ENCODE measurements around the gene TEPSIN. TPM values are rescaled to one million over a fixed set of nuclear protein-coding genes. Genes with fewer than 3 reads are reported as not detected.

The TEPSIN gene
- total and polyA plus RNA-seq, 9 donors: 2.5 to 30.2 (median 24.5) TPM

GRCh38 chr17:81273698-81274470, 35.0 kb upstream of the TEPSIN start:
- Histone ChIP-seq H3K4me3 (no peak overlapping the region), H3K9me3 (no peaks in the 10 kb centered on the region), H3K27ac (no peak overlapping the region), H3K27me3 (no peaks in the 10 kb centered on the region), H3K36me3 (no peaks in the 10 kb centered on the region), H3K4me1 (ENCODE audit: insufficient read depth) (peaks cover 9% of the 10 kb centered on the region)
- TF ChIP-seq EP300 (IDR thresholded peaks at IDR 0.05): no peak
- TF ChIP-seq CTCF (IDR thresholded peaks at IDR 0.05): no peak
- TF ChIP-seq POLR2A (IDR thresholded peaks at IDR 0.05): no peak
- WGBS, 3 donors: 93 to 94% (median 93%) methylated on average over 31 of the region's 31 CpGs
- intact Hi-C loops (cut with DNase I): no loop called here
- DNase-seq: no peak

- no peaks in the 10 kb centered on the region for H3K36me3 ChIP-seq
- no peaks in the 10 kb centered on the region for H3K9me3 ChIP-seq
- H3K4me1 ChIP-seq (ENCODE audit: insufficient read depth): peaks cover 4% of the 10 kb centered on the region
- H3K4me3 ChIP-seq: no peak overlapping the region
- no peak overlapping the region for H3K27ac ChIP-seq
- intact Hi-C loops (cut with DNase I): no loop called here
- 89 to 92% (median 91%) methylated on average over 12 of the region's 12 CpGs for WGBS, 3 donors
- TF ChIP-seq CTCF (IDR thresholded peaks at IDR 0.05) (no peak), EP300 (IDR thresholded peaks at IDR 0.05) (no peak), POLR2A (IDR thresholded peaks at IDR 0.05) (no peak)
- no peak for DNase-seq
- H3K27me3 ChIP-seq: no peaks in the 10 kb centered on the region
Observed at GRCh38 chr17:81272616-81273015, 33.8 kb upstream of the TEPSIN start.

GRCh38 chr17:81271226-81271625, 32.4 kb upstream of the TEPSIN start:
- no peak overlapping the region for H3K4me3 ChIP-seq
- H3K27me3 ChIP-seq: no peaks in the 10 kb centered on the region
- intact Hi-C loops (cut with DNase I): no loop called here
- DNase-seq: no peak
- no peaks in the 10 kb centered on the region for H3K36me3 ChIP-seq
- TF ChIP-seq EP300 (IDR thresholded peaks at IDR 0.05) (no peak), POLR2A (IDR thresholded peaks at IDR 0.05) (no peak), CTCF (IDR thresholded peaks at IDR 0.05) (no peak)
- 95 to 97% (median 96%) methylated on average over 12 of the region's 12 CpGs for WGBS, 3 donors
- no peaks in the 10 kb centered on the region for H3K9me3 ChIP-seq
- no peaks in the 10 kb centered on the region for H3K4me1 ChIP-seq (ENCODE audit: insufficient read depth)
- H3K27ac ChIP-seq: no peak overlapping the region

DNA sequence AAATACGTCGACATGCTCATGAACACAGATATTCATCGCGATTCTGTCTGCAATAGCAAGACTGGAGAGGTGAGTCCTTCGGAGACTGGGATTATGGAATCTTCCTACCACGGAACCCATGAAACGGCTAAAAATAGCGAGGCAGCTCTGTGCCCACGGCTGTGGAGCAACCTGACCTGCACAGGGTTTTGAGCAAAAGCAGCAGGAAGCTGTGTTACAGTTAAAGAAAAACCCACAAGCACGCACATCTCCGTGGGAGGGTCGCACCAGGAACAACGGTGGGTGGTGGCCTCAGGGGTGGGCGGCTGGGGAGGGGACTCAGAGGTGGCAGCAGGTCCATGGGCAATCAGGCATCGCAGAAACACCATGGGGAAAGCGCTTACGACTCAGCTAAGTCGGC, 31.4 kb upstream of the TEPSIN start:
- H3K4me1 ChIP-seq (ENCODE audit: insufficient read depth): no peaks in the 10 kb centered on the region
- intact Hi-C loops (cut with DNase I): no loop called here
- no peaks in the 10 kb centered on the region for H3K36me3 ChIP-seq

More for the DNA sequence above, 31.4 kb upstream of the TEPSIN start:
- Histone ChIP-seq H3K4me3 (no peak overlapping the region), H3K27me3 (no peaks in the 10 kb centered on the region), H3K9me3 (no peaks in the 10 kb centered on the region), H3K27ac (no peak overlapping the region)
- 89 to 94% (median 90%) methylated on average over 18 of the region's 18 CpGs for WGBS, 3 donors
- DNase-seq: no peak
- TF ChIP-seq CTCF (IDR thresholded peaks at IDR 0.05): no peak
- TF ChIP-seq EP300 (IDR thresholded peaks at IDR 0.05): no peak
- no peak for TF ChIP-seq POLR2A (IDR thresholded peaks at IDR 0.05)

All from ovary (tissue), 9 donors.